Measurements from ENCODE around the gene FBXL20. TPM values are rescaled to one million over a fixed set of nuclear protein-coding genes. Genes with fewer than 3 reads are reported as not detected.

Gene FBXL20
- total and polyA plus RNA-seq, 4 donors: 1.6 to 8.4 (median 5.2) TPM

DNA sequence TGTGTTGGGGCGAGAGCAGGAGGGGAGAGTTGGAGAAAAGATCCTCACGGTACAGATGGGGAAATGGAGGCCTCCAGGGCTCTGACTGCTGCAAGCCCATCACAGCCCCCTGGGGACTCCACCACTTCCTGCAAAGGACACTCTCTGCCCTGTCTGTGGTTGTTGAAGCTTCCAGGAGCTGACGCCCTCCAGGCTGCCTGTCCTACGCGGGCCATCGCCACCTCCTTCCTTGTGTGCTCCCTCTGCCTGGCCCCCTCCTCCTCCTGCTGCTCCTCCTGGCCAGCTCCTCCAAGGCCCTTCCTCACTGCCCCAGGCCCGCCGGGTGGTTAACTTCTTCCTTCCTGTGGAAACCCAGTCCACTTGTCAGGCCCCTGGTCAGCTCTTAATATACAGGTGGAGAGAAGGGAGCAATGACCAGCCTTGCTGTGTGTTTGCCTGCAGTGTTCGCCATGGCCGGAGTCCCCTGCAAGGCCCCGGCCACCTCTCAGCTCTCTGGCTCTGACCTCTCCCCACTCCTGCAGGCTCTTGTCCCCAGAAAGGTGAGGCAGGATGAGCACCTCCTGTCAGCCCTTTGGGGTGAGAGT is 157.3 kb downstream of the FBXL20 start:
- Histone ChIP-seq H3K9me3 (ENCODE audit: control insufficient read depth in 4 of 4, low read length in 3 of 4) (no peaks in the 10 kb centered on the region), H3K4me1 (ENCODE audit: control insufficient read depth in 4 of 4, insufficient read depth in 4 of 4, low read length in 3 of 4) (peaks cover 0 to 4% (median 0%) of the 10 kb centered on the region in 4 donors), H3K36me3 (ENCODE audit: control insufficient read depth in 4 of 4, insufficient read depth in 3 of 4, low read depth in 1 of 4, low read length in 3 of 4) (no peaks in the 10 kb centered on the region), H3K27me3 (ENCODE audit: control insufficient read depth in 4 of 4, insufficient read depth in 4 of 4, low read length in 3 of 4) (no peaks in the 10 kb centered on the region), H3K27ac (ENCODE audit: low read depth in 1 of 2, low read length in 2 of 2) (no peak overlapping the region), H3K9ac (ENCODE audit: low read depth in 1 of 2, low read length in 2 of 2) (no peak overlapping the region), H3K4me3 (ENCODE audit: low read depth in 1 of 3, low read length in 3 of 3) (no peak overlapping the region)
- TF ChIP-seq NR2F2 (IDR thresholded peaks at IDR 0.05) (no peak), REST (IDR thresholded peaks at IDR 0.05) (no peak), CTCF (IDR thresholded peaks at IDR 0.05; ENCODE audit: low read depth, low read length, missing input control) (no peak), ZBTB33 (IDR thresholded peaks at IDR 0.05) (no peak), HNF4A (conservative IDR thresholded peaks at IDR 0.05) (no peak), JUND (IDR thresholded peaks at IDR 0.05) (no peak)
- TF ChIP-seq, protein P1, sequence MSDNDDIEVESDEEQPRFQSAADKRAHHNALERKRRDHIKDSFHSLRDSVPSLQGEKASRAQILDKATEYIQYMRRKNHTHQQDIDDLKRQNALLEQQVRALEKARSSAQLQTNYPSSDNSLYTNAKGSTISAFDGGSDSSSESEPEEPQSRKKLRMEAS (IDR thresholded peaks at IDR 0.05): no peak
- WGBS: 59% methylated on average over 11 of the region's 11 CpGs
- no peak for DNase-seq (ENCODE audit: low spot score)

DNA sequence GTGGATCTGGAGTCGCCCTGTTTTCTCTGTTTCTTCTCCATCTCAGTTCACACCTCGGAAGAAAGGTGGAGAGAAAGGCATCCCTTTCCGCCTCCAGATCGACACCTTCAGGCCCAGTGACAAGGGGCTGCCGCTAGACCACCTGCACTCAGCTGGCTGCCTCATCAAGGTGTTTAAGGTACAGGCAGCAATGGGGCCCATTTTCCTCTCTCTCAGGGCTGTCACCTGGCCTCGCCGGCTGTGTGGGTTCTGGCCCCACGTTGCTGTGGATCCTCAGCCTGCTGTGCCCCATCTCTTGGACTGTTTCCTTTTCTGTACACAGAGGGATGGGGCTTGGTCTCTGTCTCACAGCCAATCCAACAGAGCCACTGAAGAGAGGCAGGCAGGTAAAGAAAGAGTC is 158.3 kb downstream of the FBXL20 start:
- Histone ChIP-seq H3K9ac (ENCODE audit: low read depth in 1 of 2, low read length in 2 of 2) (no peak overlapping the region), H3K9me3 (ENCODE audit: control insufficient read depth in 4 of 4, low read length in 3 of 4) (no peaks in the 10 kb centered on the region), H3K4me3 (ENCODE audit: low read depth in 1 of 3, low read length in 3 of 3) (no peak overlapping the region), H3K4me1 (ENCODE audit: control insufficient read depth in 4 of 4, insufficient read depth in 4 of 4, low read length in 3 of 4) (peaks cover 0 to 7% (median 3%) of the 10 kb centered on the region in 4 donors), H3K27ac (ENCODE audit: low read depth in 1 of 2, low read length in 2 of 2) (no peak overlapping the region), H3K36me3 (ENCODE audit: control insufficient read depth in 4 of 4, insufficient read depth in 3 of 4, low read depth in 1 of 4, low read length in 3 of 4) (no peaks in the 10 kb centered on the region), H3K27me3 (ENCODE audit: control insufficient read depth in 4 of 4, insufficient read depth in 4 of 4, low read length in 3 of 4) (no peaks in the 10 kb centered on the region)
- DNase-seq (ENCODE audit: low spot score): no peak
- TF ChIP-seq REST (IDR thresholded peaks at IDR 0.05): no peak
- no peak for TF ChIP-seq HNF4A (conservative IDR thresholded peaks at IDR 0.05)
- no peak for TF ChIP-seq ZBTB33 (IDR thresholded peaks at IDR 0.05)
- TF ChIP-seq HNF4G (IDR thresholded peaks at IDR 0.05): no peak
- no peak for TF ChIP-seq CTCF (IDR thresholded peaks at IDR 0.05; ENCODE audit: low read depth, low read length, missing input control)
- TF ChIP-seq FOXA2 (IDR thresholded peaks at IDR 0.05): no peak
- TF ChIP-seq YY1 (IDR thresholded peaks at IDR 0.05): no peak
- 75% methylated on average over 8 of the region's 8 CpGs for WGBS

Data from liver (tissue), 9 donors.